DND-41 (cell line): ENCODE measurements around the gene BTBD7.

Experiments
- CTCF ChIP-seq: IDR thresholded peaks from 2 replicates; pipeline ENCODE4 v1.5.1; 2012; ENCODE audit warnings: borderline replicate concordance, low read length, moderate library complexity, mild to moderate bottlenecking; ENCODE audit not compliant: poor library complexity, severe bottlenecking; ENCODE audit errors: extremely low read depth
- EZH2 ChIP-seq: IDR thresholded peaks from 3 replicates; pipeline ENCODE4 v1.6.1; 2012; ENCODE audit warnings: borderline replicate concordance, low read depth, mild to moderate bottlenecking, moderate library complexity, low read length, inconsistent platforms; ENCODE audit not compliant: severe bottlenecking

DNA sequence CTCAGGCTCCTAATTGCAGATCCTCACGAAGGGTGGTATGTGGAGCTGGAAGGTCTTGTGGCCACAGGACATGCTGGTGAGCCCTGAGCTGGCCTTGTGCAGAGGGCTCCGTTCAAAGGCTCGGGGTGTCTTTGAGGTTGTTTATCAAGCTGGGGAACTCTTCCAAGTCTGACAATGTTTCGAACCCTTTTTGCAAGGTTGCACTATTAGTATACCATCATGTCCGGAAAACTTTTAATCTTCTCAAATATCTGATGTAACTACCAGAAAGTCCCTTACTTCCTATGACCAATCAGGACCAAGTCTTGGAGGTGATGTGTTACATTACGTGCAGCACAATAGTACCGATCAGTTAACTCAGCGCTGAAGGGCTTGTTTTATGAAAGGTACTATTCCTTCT is 104.3 kb downstream of the BTBD7 start:
- TF ChIP-seq CTCF (no peak), EZH2 (no peak)
